HG03575 (cell line): ENCODE data around the gene SORBS1.

Experiments
- ATAC-seq: cut with Tn5 transposase; IDR thresholded peaks from one replicate; pipeline ENCODE4 v1.9.1; 2021; ENCODE audit not compliant: unreplicated experiment, insufficient number of reproducible peaks, low FRiP score; ENCODE audit errors: extremely low read depth

The SORBS1 gene

GRCh38 chr10:95300022-95300539 is 261.1 kb downstream of the SORBS1 start:
- ATAC-seq: no peak

GRCh38 chr10:95297402-95297801 is 263.8 kb downstream of the SORBS1 start:
- no peak for ATAC-seq

- no peak for ATAC-seq
Measured at GRCh38 chr10:95296764-95297163, 264.4 kb downstream of the SORBS1 start.

- ATAC-seq: peak; percentile 64
Measured at GRCh38 chr10:95295031-95295755, 266.0 kb downstream of the SORBS1 start.

- ATAC-seq: no peak
Measured at GRCh38 chr10:95293631-95294030, 267.5 kb downstream of the SORBS1 start.

GRCh38 chr10:95291365-95292039 is 269.7 kb downstream of the SORBS1 start:
- no peak for ATAC-seq

GRCh38 chr10:95290461-95291364 is 270.5 kb downstream of the SORBS1 start, which contains the start of gene PDLIM1:
Gene PDLIM1, minus strand, starts transcription at chr10:95291003. Its CDS starts 88 bp downstream, at chr10:95290915.
- no peak for ATAC-seq

GRCh38 chr10:95289921-95290421 is 271.2 kb downstream of the SORBS1 start:
- ATAC-seq: no peak

- no peak for ATAC-seq
Measured at GRCh38 chr10:95289003-95289920, 271.9 kb downstream of the SORBS1 start.

GRCh38 chr10:95288303-95288702 is 272.9 kb downstream of the SORBS1 start:
- no peak for ATAC-seq

GRCh38 chr10:95287281-95287680 is 273.9 kb downstream of the SORBS1 start:
- no peak for ATAC-seq

GRCh38 chr10:95286707-95287106 is 274.5 kb downstream of the SORBS1 start:
- ATAC-seq: no peak

GRCh38 chr10:95285556-95285955 is 275.6 kb downstream of the SORBS1 start:
- ATAC-seq: no peak

GRCh38 chr10:95284807-95285206 is 276.4 kb downstream of the SORBS1 start:
- ATAC-seq: no peak

- no peak for ATAC-seq
Measured at GRCh38 chr10:95282107-95282506, 279.1 kb downstream of the SORBS1 start.

GRCh38 chr10:95281206-95281605 is 280.0 kb downstream of the SORBS1 start:
- ATAC-seq: no peak

- no peak for ATAC-seq
Measured at GRCh38 chr10:95280637-95281036, 280.5 kb downstream of the SORBS1 start.
